T-helper 17 cell (primary cell): ENCODE measurements around the gene LRCH1. TPM values are rescaled to one million over a fixed set of nuclear protein-coding genes. Genes with fewer than 3 reads are reported as not detected.
"Not testable (repeated sequence)": the region's sequence is repeated elsewhere in the genome, so short reads cannot be mapped to it uniquely, and the experiment has no call there.

Experiments used
- ATAC-seq: fragments of 150-1000 bp; cut with Tn5 transposase; 2 replicates; pipeline ENCODE4 v1.10.0; 2021; ENCODE audit warnings: mild to moderate bottlenecking, moderate library complexity
- DNase-seq, 3 donors: peaks; one replicate each; pipeline versions ENCODE4 v3.0.0 to v3.0.0-alpha.2; 2020 to 2021
- H3K9me3 ChIP-seq: one replicate; pipeline ENCODE4 v1.7.0; 2013; ENCODE audit warnings: low read length, mild to moderate bottlenecking; ENCODE audit not compliant: control insufficient read depth, poor library complexity, severe bottlenecking
- H3K27ac Mint-ChIP-seq: one replicate; pipeline ENCODE4 v1.8.0; 2022; ENCODE audit warnings: mild to moderate bottlenecking, moderate library complexity, mixed read lengths
- H3K27me3 Mint-ChIP-seq: one replicate; pipeline ENCODE4 v1.8.0; 2022; ENCODE audit warnings: mixed read lengths
- H3K36me3 Mint-ChIP-seq: one replicate; pipeline ENCODE4 v1.8.0; 2022; ENCODE audit warnings: low read depth, mixed read lengths
- H3K4me1 Mint-ChIP-seq: one replicate; pipeline ENCODE4 v1.8.0; 2022; ENCODE audit warnings: mild to moderate bottlenecking, mixed read lengths
- H3K4me3 Mint-ChIP-seq: one replicate; pipeline ENCODE4 v1.8.0; 2022; ENCODE audit warnings: mild to moderate bottlenecking, moderate library complexity, mixed read lengths
- total RNA-seq, 4 donors: library from RNA in 2 of 4; stranded (reverse) in 2 of 4; gene quantifications; one replicate each; pipeline ENCODE4 v1.2.3 and lab custom pipeline; 2022 to 2026

Gene LRCH1
- total RNA-seq, 2 donors from 2014 or later = 18.5 to 19.0 TPM

- Mint-ChIP-seq H3K4me1 (peaks cover 18% of the 10 kb centered on the region), H3K4me3 (no peak overlapping the region), H3K27ac (peak overlapping the region; percentile 2), H3K27me3 (peaks cover 16% of the 10 kb centered on the region), H3K36me3 (peaks cover 3% of the 10 kb centered on the region)
- ATAC-seq = no peak
- DNase-seq = no peak
- H3K9me3 ChIP-seq = no peaks in the 10 kb centered on the region
Observed at GRCh38 chr13:46753917-46754316, 200.9 kb downstream of the LRCH1 start.

DNA sequence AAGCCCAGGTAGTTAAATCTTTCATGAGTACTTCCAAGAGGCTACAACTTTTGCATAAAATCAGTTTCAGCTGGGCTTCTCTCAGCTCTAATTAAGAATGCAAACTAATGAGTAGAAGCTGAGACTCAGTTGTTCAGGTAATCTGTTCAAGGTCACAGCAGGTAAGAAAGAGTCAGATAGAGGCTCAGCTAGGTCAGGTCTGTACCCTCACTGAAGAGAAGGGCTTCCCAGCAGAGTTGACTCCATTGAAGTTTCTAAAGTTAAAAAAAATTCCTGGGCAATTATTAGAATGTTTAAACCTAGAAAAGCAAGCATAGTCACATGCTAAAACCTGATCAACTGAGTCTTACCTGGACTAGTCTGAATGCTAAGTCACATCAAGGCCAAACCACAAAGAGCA is 201.8 kb downstream of the LRCH1 start:
- Mint-ChIP-seq H3K27me3 (peaks cover 16% of the 10 kb centered on the region), H3K4me1 (peaks cover 18% of the 10 kb centered on the region), H3K36me3 (peaks cover 3% of the 10 kb centered on the region), H3K27ac (peak overlapping the region; percentile 2), H3K4me3 (no peak overlapping the region)
- no peak for ATAC-seq
- DNase-seq = no peak
- no peaks in the 10 kb centered on the region for H3K9me3 ChIP-seq

DNA sequence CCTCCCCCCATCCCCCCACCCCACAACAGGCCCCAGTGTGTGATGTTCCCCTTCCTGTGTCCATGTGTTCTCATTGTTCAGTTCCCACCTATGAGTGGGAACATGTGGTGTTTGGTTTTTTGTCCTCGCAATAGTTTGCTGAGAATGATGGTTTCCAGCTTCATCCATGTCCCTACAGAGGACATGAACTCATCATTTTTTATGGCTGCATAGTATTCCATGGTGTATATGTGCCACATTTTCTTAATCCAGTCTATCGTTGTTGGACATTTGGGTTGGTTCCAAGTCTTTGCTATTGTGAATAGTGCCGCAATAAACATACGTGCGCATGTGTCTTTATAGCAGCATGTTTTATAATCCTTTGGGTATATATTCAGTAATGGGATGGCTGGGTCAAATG is 202.5 kb downstream of the LRCH1 start:
- not testable (repeated sequence) for H3K4me3 Mint-ChIP-seq, ATAC-seq

GRCh38 chr13:46756977-46757376 is 204.0 kb downstream of the LRCH1 start:
- DNase-seq (no peak), ATAC-seq (no peak)
- peaks cover 10% of the 10 kb centered on the region for H3K4me1 Mint-ChIP-seq
- peaks cover 3% of the 10 kb centered on the region for H3K36me3 Mint-ChIP-seq
- H3K27me3 Mint-ChIP-seq = peaks cover 16% of the 10 kb centered on the region
- no peak overlapping the region for H3K4me3 Mint-ChIP-seq
- no peaks in the 10 kb centered on the region for H3K9me3 ChIP-seq
- no peak overlapping the region for H3K27ac Mint-ChIP-seq

More for the DNA sequence above, 202.5 kb downstream of the LRCH1 start:
- not testable (repeated sequence) for H3K36me3 Mint-ChIP-seq, H3K27ac Mint-ChIP-seq, H3K9me3 ChIP-seq, DNase-seq
- H3K4me1 Mint-ChIP-seq = peaks cover 18% of the 10 kb centered on the region
- H3K27me3 Mint-ChIP-seq = peaks cover 16% of the 10 kb centered on the region

DNA sequence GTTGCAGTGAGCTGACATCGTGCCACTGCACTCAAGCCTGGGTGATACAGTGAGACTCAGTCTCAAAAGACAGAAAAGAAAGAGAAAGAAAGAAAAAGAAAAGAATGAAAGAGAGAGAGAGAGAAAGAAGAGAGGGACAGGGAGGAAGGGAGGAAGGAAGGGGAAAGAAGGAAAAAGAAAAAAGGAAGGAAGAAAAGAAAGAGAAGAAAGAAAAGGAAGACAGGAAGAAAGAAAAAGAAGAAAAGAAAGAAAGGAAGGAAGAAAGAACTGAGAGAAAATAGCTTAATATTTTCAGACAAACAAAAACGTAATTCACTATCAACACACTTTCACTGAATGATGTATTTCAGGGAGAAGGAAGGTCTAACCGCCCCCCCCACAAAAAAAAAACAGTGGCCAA is 204.7 kb downstream of the LRCH1 start:
- no peaks in the 10 kb centered on the region for H3K9me3 ChIP-seq
- no peak for DNase-seq
- H3K27ac Mint-ChIP-seq = peak overlapping the region; percentile 49
- no peak for ATAC-seq
- peaks cover 16% of the 10 kb centered on the region for H3K27me3 Mint-ChIP-seq
- H3K4me3 Mint-ChIP-seq = no peak overlapping the region
- peaks cover 3% of the 10 kb centered on the region for H3K36me3 Mint-ChIP-seq
- H3K4me1 Mint-ChIP-seq = peaks cover 7% of the 10 kb centered on the region

DNA sequence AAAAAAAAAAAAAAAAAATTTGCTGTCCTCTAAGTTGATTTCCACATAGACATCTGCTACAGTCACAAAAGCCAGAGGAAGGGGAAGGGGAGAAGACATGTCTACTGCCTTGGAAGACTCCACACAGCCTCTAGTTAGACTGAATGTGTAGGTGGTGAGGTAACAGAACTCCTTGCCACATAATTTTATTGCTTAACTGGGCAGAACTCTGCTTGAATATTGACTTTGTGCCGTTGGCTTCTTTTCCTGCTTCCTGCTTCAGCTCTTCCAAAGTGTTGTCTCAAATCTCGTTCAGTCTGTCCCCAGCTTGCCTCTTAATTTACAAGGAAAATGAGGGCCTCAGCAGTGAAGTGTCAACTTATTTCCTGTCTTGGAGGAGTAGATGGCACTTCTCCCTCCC is 206.9 kb downstream of the LRCH1 start:
- H3K27me3 Mint-ChIP-seq = peaks cover 16% of the 10 kb centered on the region
- ATAC-seq (no peak), DNase-seq (no peak)
- H3K9me3 ChIP-seq = no peaks in the 10 kb centered on the region
- H3K27ac Mint-ChIP-seq = no peak overlapping the region
- peaks cover 3% of the 10 kb centered on the region for H3K36me3 Mint-ChIP-seq
- peaks cover 7% of the 10 kb centered on the region for H3K4me1 Mint-ChIP-seq
- H3K4me3 Mint-ChIP-seq = no peak overlapping the region

- H3K36me3 Mint-ChIP-seq = peaks cover 3% of the 10 kb centered on the region
- DNase-seq = no peak
Observed at GRCh38 chr13:46761174-46761573, 208.2 kb downstream of the LRCH1 start.

DNA sequence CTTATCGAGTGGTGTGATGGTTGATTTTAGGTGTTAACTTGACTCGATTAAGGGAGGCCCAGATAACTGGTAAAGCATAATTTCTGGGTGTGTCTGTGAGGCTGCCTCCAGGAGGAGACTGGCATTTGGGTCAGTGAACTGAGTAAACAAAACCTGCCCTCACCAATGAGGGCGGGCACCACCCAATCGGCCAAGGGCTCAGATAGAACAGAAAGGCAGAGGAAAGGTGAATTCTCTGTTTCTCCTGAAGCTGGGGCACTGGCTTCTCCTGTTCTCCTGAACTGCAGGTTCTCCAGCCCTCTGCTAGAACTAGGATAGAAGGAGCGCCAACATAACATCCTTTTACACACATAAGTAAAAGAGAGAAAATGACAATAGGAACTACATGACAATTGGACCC is 208.9 kb downstream of the LRCH1 start:
- Mint-ChIP-seq H3K4me3 (no peak overlapping the region), H3K36me3 (peaks cover 3% of the 10 kb centered on the region), H3K27me3 (peaks cover 15% of the 10 kb centered on the region), H3K27ac (no peak overlapping the region), H3K4me1 (peaks cover 7% of the 10 kb centered on the region)
- ATAC-seq (no peak), DNase-seq (no peak)
- H3K9me3 ChIP-seq = no peaks in the 10 kb centered on the region

More at GRCh38 chr13:46761174-46761573, 208.2 kb downstream of the LRCH1 start:
- Mint-ChIP-seq H3K27ac (no peak overlapping the region), H3K27me3 (peaks cover 16% of the 10 kb centered on the region), H3K4me3 (no peak overlapping the region), H3K4me1 (peaks cover 7% of the 10 kb centered on the region)
- no peak for ATAC-seq
- no peaks in the 10 kb centered on the region for H3K9me3 ChIP-seq

GRCh38 chr13:46769925-46770324 is 217.0 kb downstream of the LRCH1 start:
- not testable (repeated sequence) for H3K36me3 Mint-ChIP-seq, H3K4me3 Mint-ChIP-seq, H3K9me3 ChIP-seq, ATAC-seq, DNase-seq, H3K27me3 Mint-ChIP-seq, H3K27ac Mint-ChIP-seq, H3K4me1 Mint-ChIP-seq

DNA sequence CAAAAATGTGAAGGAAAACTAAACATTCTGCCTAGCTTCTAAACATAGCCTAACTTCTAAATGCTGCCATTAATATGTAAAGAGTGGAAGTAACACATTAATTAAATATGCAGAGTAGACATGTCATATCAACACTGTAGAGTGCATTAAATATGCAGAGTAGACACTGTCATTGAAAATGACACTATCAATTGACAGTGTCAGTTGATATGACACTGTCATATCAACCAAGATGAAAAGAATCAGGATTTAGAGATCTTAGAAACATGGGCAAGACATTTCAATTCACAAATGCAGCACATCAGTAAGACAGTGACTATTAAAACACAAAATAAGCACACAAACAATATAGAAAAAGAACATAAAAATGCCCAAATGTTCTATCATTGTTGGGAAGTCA is 218.7 kb downstream of the LRCH1 start:
- no peak for DNase-seq
- Mint-ChIP-seq H3K27ac (no peak overlapping the region), H3K4me3 (no peak overlapping the region), H3K36me3 (peaks cover 7% of the 10 kb centered on the region), H3K27me3 (no peaks in the 10 kb centered on the region), H3K4me1 (no peaks in the 10 kb centered on the region)
- H3K9me3 ChIP-seq = no peaks in the 10 kb centered on the region
- ATAC-seq = no peak

DNA sequence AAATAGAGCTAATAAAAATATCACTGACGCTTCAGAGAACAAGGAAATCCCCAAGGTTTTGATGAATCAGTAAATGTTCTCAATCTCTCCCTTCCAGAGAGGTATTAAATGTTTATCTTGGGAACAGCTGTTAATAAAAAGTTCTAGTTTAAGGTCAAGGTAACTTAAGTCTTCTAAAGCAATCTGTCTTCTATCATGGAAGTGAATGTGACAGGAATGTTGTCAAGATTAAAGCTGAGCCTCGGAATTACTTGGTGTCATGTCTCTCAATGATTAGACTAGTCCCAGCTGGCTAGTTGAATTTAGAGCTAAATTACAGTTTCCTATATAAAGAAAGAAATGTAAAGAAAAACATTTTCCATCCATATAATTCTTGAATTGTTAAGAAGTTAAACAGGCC is 220.6 kb downstream of the LRCH1 start:
- H3K4me1 Mint-ChIP-seq = no peaks in the 10 kb centered on the region
- no peak overlapping the region for H3K27ac Mint-ChIP-seq
- H3K27me3 Mint-ChIP-seq = no peaks in the 10 kb centered on the region
- no peaks in the 10 kb centered on the region for H3K9me3 ChIP-seq
- peaks cover 11% of the 10 kb centered on the region for H3K36me3 Mint-ChIP-seq
- no peak overlapping the region for H3K4me3 Mint-ChIP-seq
- ATAC-seq = no peak
- DNase-seq = no peak

DNA sequence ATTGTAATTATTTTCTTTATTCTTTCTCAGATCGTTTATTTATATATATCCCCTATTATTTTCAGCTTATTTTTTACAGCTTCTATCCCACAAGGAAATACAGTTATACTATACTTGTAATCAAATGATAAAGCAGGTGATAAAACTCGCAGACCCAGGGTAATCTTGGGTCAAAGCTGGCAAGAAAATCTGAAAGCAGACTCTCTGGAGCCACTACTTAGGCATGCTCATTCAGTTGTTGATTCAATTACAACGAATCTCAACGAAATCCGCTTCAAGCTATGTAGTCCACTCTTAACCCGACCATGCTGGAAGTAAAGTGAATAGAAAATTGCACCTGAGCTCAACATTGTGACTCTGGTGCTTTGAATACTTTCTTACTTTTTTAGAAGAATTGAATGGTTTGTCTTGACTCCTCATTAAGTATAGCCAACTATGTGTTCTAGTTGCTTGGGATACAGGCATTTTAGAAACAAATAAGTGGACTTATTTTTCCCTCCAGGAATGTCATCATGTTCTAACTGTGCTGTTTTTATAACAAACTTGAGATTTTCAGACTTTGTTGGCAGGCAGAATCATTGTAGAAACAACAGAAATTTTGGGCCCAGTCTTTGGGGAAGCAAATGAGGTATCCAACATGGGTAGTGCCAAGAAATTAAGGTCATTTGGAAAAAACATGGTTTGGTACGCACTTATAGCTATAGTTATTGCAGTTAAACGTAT is 222.6 kb downstream of the LRCH1 start:
- Mint-ChIP-seq H3K36me3 (peaks cover 11% of the 10 kb centered on the region), H3K27ac (no peak overlapping the region), H3K4me3 (no peak overlapping the region), H3K4me1 (no peaks in the 10 kb centered on the region), H3K27me3 (no peaks in the 10 kb centered on the region)
- no peak for DNase-seq
- H3K9me3 ChIP-seq = no peaks in the 10 kb centered on the region
- ATAC-seq = no peak

- ATAC-seq (no peak), DNase-seq (no peak)
- H3K9me3 ChIP-seq = no peaks in the 10 kb centered on the region
- no peaks in the 10 kb centered on the region for H3K27me3 Mint-ChIP-seq
- H3K4me1 Mint-ChIP-seq = peaks cover 2% of the 10 kb centered on the region
- no peak overlapping the region for H3K4me3 Mint-ChIP-seq
- H3K27ac Mint-ChIP-seq = peak overlapping the region; percentile 62
- peaks cover 6% of the 10 kb centered on the region for H3K36me3 Mint-ChIP-seq
Observed at GRCh38 chr13:46778095-46778494, 225.1 kb downstream of the LRCH1 start.

GRCh38 chr13:46778890-46779289 is 225.9 kb downstream of the LRCH1 start:
- no peak for DNase-seq
- Mint-ChIP-seq H3K27ac (no peak overlapping the region), H3K36me3 (peaks cover 6% of the 10 kb centered on the region), H3K27me3 (no peaks in the 10 kb centered on the region), H3K4me1 (peaks cover 2% of the 10 kb centered on the region), H3K4me3 (no peak overlapping the region)
- ATAC-seq = no peak
- no peaks in the 10 kb centered on the region for H3K9me3 ChIP-seq
